ENCODE measurements around the gene TNKS1BP1.

The TNKS1BP1 gene

DNA sequence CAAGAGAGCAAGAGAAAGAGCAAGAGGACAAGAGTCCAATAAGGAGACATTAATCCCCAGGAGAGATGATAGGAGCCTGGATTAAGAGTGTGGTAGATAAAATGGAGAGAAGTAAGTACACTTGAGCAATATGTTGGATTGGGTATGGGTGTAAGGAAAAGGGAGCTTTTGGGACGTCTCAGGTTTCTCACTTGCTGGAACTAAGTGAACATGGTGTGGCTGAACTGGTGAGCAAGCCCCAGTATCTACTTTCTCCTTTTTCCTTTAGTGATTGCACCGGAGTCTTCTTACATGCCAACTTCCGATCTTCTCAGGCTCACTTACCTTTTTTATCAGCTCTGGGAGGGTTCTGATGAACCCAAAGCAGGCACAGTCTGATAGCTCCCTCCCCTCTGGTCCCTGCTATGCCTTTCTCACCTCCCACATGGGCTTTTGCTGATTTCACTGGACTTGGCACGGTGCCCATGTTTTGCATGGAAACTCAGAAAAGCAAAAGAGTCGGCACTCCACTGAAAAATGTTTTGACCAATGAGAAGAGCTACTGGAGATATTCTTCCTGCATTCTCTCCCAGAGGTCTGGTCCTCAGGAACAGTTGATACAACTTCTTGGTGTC lies 73.2 kb downstream of the TNKS1BP1 start:
- no peak for DNase-seq

DNA sequence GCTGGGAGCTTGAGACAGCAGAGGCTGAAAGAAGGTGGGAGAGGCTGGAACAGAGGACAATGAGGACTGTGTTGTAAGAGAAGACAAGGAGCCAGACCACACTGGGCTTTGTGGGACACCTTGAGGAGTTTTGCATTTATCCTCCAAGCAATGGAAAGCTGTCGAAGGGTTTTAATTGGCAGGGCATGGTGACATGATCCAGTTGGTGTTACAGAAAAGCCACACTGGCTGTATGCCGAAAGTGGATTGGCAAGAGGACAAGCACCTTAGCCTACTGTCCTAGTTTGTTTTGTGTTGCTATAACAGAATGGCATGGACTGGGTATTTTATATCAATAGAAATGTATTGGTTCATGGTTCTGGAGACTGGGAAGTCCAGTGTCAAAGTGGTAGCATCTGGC lies 73.7 kb downstream of the TNKS1BP1 start:
- no peak for DNase-seq
